GM19043 (cell line): ENCODE measurements around the gene LRWD1.
"Not testable (repeated sequence)": the region's sequence is repeated elsewhere in the genome, so short reads cannot be mapped to it uniquely, and the experiment has no call there.

Experiments used
- ATAC-seq: cut with Tn5 transposase; IDR thresholded peaks from one replicate; pipeline ENCODE4 v1.9.1; 2021; ENCODE audit warnings: low read depth; ENCODE audit not compliant: unreplicated experiment

Gene LRWD1

GRCh38 chr7:102439963-102440795 lies 24.6 kb upstream of the LRWD1 start:
- no peak for ATAC-seq

GRCh38 chr7:102444961-102445673 lies 19.7 kb upstream of the LRWD1 start:
- ATAC-seq = peak; percentile 28

DNA sequence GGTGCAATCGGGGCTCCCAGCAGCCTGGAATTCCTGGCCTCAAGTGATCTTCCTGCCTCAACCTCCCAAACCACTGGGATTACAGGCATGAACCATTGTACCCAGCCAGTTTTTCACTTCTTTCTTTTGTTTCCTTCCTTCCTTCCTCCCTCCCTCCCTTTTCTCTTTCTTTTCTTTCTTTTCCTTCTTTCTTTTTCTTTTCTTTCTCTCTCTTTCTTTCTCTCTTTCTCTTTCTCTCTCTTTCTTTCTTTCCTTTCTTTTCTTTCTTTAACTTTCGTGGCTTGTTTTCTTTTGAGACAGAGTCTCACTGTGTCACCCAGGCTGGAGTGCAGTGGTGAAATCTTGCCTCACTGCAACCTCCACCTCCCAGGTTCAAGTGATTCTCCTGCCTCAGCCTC lies 19.1 kb upstream of the LRWD1 start:
- ATAC-seq = no peak

GRCh38 chr7:102446387-102447156 lies 18.2 kb upstream of the LRWD1 start:
- no peak for ATAC-seq

DNA sequence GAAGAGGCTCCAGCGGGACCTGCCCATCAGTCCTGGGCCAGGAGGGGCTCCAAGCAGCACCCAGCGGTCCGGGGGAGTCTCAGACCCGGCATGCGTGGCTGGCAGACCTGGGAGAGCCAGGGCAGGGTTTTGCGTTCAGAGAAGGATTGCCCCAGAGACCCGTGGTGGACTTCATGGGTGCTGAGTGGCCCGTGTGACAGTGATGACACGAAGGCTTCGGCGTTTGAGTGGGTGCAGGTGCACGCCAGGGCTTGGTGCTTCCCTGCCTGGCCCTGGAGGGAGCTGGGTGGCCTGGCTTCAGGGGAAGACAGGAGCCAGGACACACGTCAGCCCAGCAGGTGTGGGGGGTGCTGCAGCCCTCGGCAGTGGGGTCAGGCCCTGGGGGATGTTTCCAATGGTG lies 17.5 kb upstream of the LRWD1 start:
- no peak for ATAC-seq

- no peak for ATAC-seq
Observed at GRCh38 chr7:102449136-102449535, 15.6 kb upstream of the LRWD1 start.

- no peak for ATAC-seq
Observed at GRCh38 chr7:102450242-102450641, 14.5 kb upstream of the LRWD1 start.

DNA sequence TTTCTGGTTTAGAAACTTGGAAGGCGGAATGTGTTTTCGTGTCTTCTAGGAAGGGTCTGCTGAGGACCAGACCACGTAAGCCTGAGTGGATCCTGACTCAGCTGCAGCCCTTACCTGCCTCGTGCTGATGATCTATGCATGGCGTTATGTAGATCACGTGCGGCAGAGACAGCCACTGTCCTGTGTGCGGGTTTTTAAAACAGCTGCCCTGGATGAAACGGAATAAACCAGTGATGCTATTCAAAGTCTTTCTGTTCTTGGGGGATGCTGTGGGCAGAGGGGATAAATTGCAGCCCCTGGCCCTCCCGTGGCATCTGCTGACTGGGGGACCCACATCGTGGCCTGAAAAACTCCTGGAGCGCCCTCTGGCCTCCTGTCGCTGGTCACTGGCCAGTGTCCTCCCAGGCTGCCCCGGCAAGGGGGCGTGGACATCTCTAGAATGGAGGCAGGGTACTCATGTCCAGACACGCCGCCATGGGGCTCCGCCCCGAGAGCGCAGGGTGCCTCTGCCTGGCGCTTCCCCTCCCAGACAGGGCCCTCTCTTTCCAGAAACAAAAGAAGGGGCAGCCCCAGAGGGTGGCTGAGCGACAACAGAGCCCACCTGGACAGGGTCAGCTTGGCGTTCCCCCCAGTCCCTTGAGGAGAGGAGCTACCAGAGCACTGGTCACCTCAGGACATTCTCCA lies 13.3 kb upstream of the LRWD1 start:
- no peak for ATAC-seq

- no peak for ATAC-seq
Observed at GRCh38 chr7:102452451-102452850, 12.3 kb upstream of the LRWD1 start.

DNA sequence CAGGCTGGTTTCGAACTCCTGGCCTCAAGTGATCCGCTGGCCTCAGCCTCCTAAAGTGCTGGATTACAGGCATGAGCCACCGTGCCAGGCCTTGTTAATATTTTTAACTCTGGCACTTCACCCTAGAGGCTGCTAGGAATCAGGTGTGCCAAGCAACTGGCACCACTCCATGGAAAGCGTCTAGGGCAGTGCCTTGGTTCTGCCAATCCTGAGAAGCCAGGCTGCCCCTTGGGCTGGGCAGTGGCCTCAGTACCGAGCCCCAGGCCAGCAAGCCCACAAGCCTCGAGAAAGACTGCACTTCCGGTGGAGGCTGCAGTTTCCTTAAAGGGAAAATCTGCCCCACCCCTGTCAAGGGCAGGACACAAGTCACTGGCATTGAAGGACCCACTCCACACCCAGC lies 11.5 kb upstream of the LRWD1 start:
- no peak for ATAC-seq

- ATAC-seq = no peak
Observed at GRCh38 chr7:102454468-102454867, 10.3 kb upstream of the LRWD1 start.

- not testable (repeated sequence) for ATAC-seq
Observed at GRCh38 chr7:102454932-102455331, 9.9 kb upstream of the LRWD1 start.

DNA sequence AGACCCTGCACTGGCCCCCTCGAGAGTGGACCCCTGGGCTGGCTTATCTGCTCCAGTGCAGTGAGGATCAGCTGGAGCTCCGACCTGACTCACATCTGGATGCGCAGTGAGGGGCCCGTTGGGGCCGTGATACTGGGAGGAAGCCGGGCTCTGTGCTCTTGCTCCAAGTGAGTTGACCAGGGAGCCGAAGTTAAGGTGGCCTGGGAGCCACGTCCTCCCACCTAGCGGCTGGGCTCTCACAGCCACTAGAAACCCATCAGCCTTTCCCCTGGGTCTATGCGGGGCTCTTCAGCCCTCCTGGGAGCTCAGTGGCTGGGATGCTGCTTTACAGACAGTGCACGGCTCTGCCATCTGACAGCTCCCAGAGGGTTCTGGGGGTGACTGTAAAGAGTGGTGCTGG lies 9.2 kb upstream of the LRWD1 start:
- no peak for ATAC-seq

DNA sequence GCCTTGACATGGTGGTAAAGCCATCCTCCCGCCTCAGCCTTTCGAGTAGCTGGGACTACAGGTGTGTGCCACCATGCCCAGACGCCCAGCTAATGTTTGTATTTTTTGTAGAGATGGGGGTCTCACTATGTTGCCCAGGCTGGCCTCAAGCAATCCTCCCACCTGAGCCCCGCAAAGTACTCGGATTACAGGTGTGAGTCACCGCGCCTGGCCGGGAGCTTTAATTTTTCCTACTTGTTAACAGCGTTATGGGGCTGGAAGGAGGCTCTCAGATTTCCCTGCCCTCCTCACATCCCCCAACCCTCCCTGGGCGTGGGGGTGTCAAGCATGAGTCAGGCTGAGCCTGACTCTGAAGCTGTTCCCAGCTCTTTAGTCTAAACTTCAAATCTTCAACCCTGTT lies 8.5 kb upstream of the LRWD1 start:
- ATAC-seq = no peak

DNA sequence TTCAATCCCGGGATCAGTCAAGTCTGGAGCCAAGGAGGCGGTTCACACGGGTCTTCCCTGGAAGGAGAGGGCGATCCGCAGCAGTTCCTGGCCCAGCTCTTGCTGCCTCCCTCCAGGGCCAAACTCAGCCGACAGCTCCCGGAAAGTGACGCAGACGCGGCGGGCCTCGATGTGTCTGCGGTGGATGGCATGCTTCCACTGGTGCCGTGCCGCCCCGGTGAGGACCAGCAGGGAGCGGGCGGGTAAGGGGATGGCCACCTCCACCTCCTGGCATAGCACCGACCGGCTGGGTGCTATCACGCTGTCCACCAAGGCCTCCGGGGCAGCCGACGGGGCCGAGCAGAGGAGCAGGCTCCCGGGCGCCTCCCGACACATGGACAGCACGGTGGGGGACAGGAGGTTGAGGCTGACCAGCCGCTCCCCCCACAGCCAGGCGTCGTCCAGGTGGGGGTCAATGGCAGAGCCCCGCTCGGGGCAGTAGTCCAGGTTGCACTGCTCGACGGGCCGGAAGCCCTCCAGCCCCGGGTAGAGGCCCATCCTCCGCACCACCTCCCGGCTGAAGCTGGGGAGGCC lies 7.3 kb upstream of the LRWD1 start:
- no peak for ATAC-seq

GRCh38 chr7:102459221-102459844 lies 5.5 kb upstream of the LRWD1 start:
- no peak for ATAC-seq

DNA sequence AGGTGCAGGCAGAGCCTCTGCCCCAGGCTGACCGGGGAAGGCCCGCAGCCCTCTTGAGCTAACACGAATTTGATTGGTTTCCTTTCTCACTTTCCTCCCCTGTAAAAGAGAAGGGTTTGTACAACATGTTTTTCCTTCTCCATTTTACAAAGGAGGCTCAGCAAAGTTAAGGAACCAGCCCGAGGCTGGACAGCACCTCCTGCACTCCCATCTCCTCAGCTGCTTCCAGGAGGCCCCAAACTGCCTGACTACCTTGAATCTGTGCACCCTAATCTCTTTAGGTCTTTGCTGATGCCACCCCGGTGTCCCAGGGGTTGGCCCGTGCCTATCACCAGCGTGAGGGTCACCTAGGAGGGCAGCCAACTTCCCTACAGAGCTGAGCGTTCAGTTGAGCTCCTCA lies 4.3 kb upstream of the LRWD1 start:
- no peak for ATAC-seq

DNA sequence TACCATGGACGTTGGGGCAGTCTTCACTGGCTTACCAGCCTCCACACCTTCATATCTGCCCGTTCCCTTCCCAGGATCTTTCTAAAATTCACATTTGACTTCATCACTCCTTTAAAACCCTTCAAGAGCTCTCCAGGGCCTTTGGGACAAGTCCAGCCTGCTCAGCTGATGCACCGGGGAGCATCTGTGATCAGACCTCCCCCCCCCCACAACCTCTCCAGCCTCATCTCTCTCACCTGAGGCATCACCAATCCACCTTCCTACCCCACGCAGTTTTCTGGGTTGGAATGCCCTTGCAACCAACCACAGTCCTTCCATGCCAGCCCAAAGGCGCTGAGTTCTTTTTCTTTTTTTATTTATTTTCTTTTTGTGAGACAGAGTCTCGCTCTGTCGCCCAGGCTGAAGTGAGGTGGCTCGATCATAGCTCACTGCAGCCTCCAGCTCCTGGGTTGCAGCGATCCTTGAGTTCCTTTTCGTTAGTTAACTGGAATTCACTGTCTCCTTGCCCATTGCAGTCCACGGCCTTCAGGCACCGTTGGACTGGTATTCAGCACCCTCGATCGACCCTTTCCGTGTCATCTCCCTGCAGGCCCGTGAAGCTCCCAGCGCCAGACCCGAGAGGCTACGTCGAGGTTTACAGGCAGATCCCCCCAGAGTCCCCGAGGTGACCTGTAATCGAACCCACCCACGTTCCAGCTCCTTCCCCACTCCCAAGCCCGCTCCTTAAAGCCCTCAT lies 775 bp upstream of the LRWD1 start:
- no peak for ATAC-seq

GRCh38 chr7:102466097-102466496 lies 1.3 kb downstream of the LRWD1 start:
- ATAC-seq = no peak
